HUES48 (cell line): Measurements from ENCODE around the gene EXOC1.

Experiments used
- H3K27ac ChIP-seq: one replicate; pipeline ENCODE4 v1.7.0; 2013; ENCODE audit warnings: low read depth, low read length, inconsistent platforms
- H3K27me3 ChIP-seq: 2 replicates; pipeline ENCODE4 v1.6.1; 2013; ENCODE audit warnings: mild to moderate bottlenecking, low read length; ENCODE audit not compliant: control insufficient read depth, insufficient read depth
- H3K36me3 ChIP-seq: 2 replicates; pipeline ENCODE4 v1.6.1; 2013; ENCODE audit warnings: low read length; ENCODE audit not compliant: control insufficient read depth, insufficient read depth
- H3K4me1 ChIP-seq: 2 replicates; pipeline ENCODE4 v1.6.1; 2013; ENCODE audit warnings: mild to moderate bottlenecking, low read length; ENCODE audit not compliant: control insufficient read depth, insufficient read depth
- H3K4me3 ChIP-seq: 2 replicates; pipeline ENCODE4 v1.5.1; 2013; ENCODE audit warnings: mild to moderate bottlenecking, low read depth, low read length
- H3K9ac ChIP-seq: 2 replicates; pipeline ENCODE4 v1.6.1; 2013; ENCODE audit warnings: mild to moderate bottlenecking, low read depth, low read length, moderate library complexity
- H3K9me3 ChIP-seq: 2 replicates; pipeline ENCODE4 v1.6.1; 2013; ENCODE audit warnings: low read length; ENCODE audit not compliant: control insufficient read depth, insufficient read depth

EXOC1 gene

GRCh38 chr4:55851885-55852284, 1.6 kb upstream of the EXOC1 start:
- H3K4me1 ChIP-seq: 0 out of 2 replicates have a peak, but pooled peaks cover 5% of the 10 kb centered on the region

GRCh38 chr4:55854129-55854528, 681 bp downstream of the EXOC1 start:
- H3K4me1 ChIP-seq: peaks cover 11% of the 10 kb centered on the region; the same call in 1 of the 2 replicates

More at GRCh38 chr4:55851885-55852284, 1.6 kb upstream of the EXOC1 start:
- H3K9me3 ChIP-seq: no peaks in the 10 kb centered on the region
- H3K4me3 ChIP-seq: no peak overlapping the region
- H3K27me3 ChIP-seq: no peaks in the 10 kb centered on the region
- H3K36me3 ChIP-seq: no peaks in the 10 kb centered on the region
- no peak overlapping the region for H3K9ac ChIP-seq
- no peak overlapping the region for H3K27ac ChIP-seq

GRCh38 chr4:55857586-55857985, 4.1 kb downstream of the EXOC1 start:
- Histone ChIP-seq H3K4me3 (no peak overlapping the region), H3K9ac (no peak overlapping the region), H3K4me1 (peaks cover 6% of the 10 kb centered on the region; the same call in 1 of the 2 replicates), H3K27me3 (no peaks in the 10 kb centered on the region), H3K27ac (no peak overlapping the region), H3K9me3 (no peaks in the 10 kb centered on the region), H3K36me3 (peaks cover 10% of the 10 kb centered on the region)

More at GRCh38 chr4:55854129-55854528, 681 bp downstream of the EXOC1 start:
- Histone ChIP-seq H3K4me3 (peak overlapping the region; percentile 80), H3K9ac (peak overlapping the region; percentile 73), H3K36me3 (no peaks in the 10 kb centered on the region), H3K9me3 (no peaks in the 10 kb centered on the region), H3K27ac (peak overlapping the region; percentile 64), H3K27me3 (no peaks in the 10 kb centered on the region)

- Histone ChIP-seq H3K36me3 (peaks cover 19% of the 10 kb centered on the region), H3K9me3 (no peaks in the 10 kb centered on the region), H3K4me3 (no peak overlapping the region), H3K27me3 (no peaks in the 10 kb centered on the region), H3K4me1 (peaks cover 6% of the 10 kb centered on the region; the same call in 1 of the 2 replicates), H3K27ac (no peak overlapping the region), H3K9ac (no peak overlapping the region)
Observed at GRCh38 chr4:55859711-55860110, 6.3 kb downstream of the EXOC1 start.

- no peak overlapping the region for H3K27ac ChIP-seq
- H3K4me3 ChIP-seq: no peak overlapping the region
- no peaks in the 10 kb centered on the region for H3K27me3 ChIP-seq
- H3K4me1 ChIP-seq: no peaks in the 10 kb centered on the region
- no peaks in the 10 kb centered on the region; the same call in 1 of the 2 replicates for H3K9me3 ChIP-seq
- no peak overlapping the region for H3K9ac ChIP-seq
- peaks cover 39% of the 10 kb centered on the region for H3K36me3 ChIP-seq
Observed at GRCh38 chr4:55864577-55865223, 11.3 kb downstream of the EXOC1 start.

- no peak overlapping the region for H3K9ac ChIP-seq
- no peak overlapping the region for H3K27ac ChIP-seq
- H3K9me3 ChIP-seq: no peaks in the 10 kb centered on the region; the same call in 1 of the 2 replicates
- H3K4me1 ChIP-seq: no peaks in the 10 kb centered on the region
- no peaks in the 10 kb centered on the region for H3K27me3 ChIP-seq
- no peak overlapping the region for H3K4me3 ChIP-seq
- H3K36me3 ChIP-seq: peaks cover 41% of the 10 kb centered on the region
Observed at GRCh38 chr4:55865228-55865806, 11.9 kb downstream of the EXOC1 start.

- H3K9ac ChIP-seq: no peak overlapping the region
- no peak overlapping the region for H3K27ac ChIP-seq
- no peaks in the 10 kb centered on the region; the same call in 1 of the 2 replicates for H3K9me3 ChIP-seq
- H3K4me3 ChIP-seq: no peak overlapping the region
- peaks cover 49% of the 10 kb centered on the region for H3K36me3 ChIP-seq
- H3K4me1 ChIP-seq: no peaks in the 10 kb centered on the region
- no peaks in the 10 kb centered on the region for H3K27me3 ChIP-seq
Observed at GRCh38 chr4:55866290-55866907, 13.0 kb downstream of the EXOC1 start.

- H3K4me3 ChIP-seq: no peak overlapping the region
- H3K36me3 ChIP-seq: peaks cover 56% of the 10 kb centered on the region
- H3K9me3 ChIP-seq: no peaks in the 10 kb centered on the region; the same call in 1 of the 2 replicates
- no peak overlapping the region for H3K9ac ChIP-seq
- no peaks in the 10 kb centered on the region for H3K27me3 ChIP-seq
- no peak overlapping the region for H3K27ac ChIP-seq
- no peaks in the 10 kb centered on the region for H3K4me1 ChIP-seq
Observed at GRCh38 chr4:55866973-55867574, 13.6 kb downstream of the EXOC1 start.

GRCh38 chr4:55868581-55869090, 15.2 kb downstream of the EXOC1 start:
- H3K36me3 ChIP-seq: peaks cover 59% of the 10 kb centered on the region
- no peaks in the 10 kb centered on the region for H3K27me3 ChIP-seq
- no peaks in the 10 kb centered on the region for H3K4me1 ChIP-seq
- H3K9me3 ChIP-seq: no peaks in the 10 kb centered on the region; the same call in 1 of the 2 replicates
- no peak overlapping the region for H3K4me3 ChIP-seq
- no peak overlapping the region for H3K27ac ChIP-seq
- H3K9ac ChIP-seq: no peak overlapping the region

GRCh38 chr4:55871299-55871800, 17.9 kb downstream of the EXOC1 start:
- H3K27ac ChIP-seq: no peak overlapping the region
- H3K4me1 ChIP-seq: no peaks in the 10 kb centered on the region
- H3K36me3 ChIP-seq: peaks cover 56% of the 10 kb centered on the region
- H3K27me3 ChIP-seq: no peaks in the 10 kb centered on the region
- no peaks in the 10 kb centered on the region; the same call in 1 of the 2 replicates for H3K9me3 ChIP-seq
- no peak overlapping the region for H3K4me3 ChIP-seq
- H3K9ac ChIP-seq: no peak overlapping the region
